PFSK-1 (cell line): ENCODE data around the gene BMP7.

Experiments used
- FOXP2 ChIP-seq: optimal IDR thresholded peaks from 2 replicates; pipeline ENCODE3; 2011; ENCODE audit warnings: borderline replicate concordance, control low read depth, inconsistent platforms; ENCODE audit not compliant: insufficient read depth; ENCODE audit errors: extremely low read length, extremely low read depth
- POLR2AphosphoS5 ChIP-seq: IDR thresholded peaks from 2 replicates; pipeline ENCODE4 v1.6.1; 2012; ENCODE audit warnings: low read depth, mild to moderate bottlenecking, control low read depth, low read length, moderate library complexity
- SIN3A ChIP-seq: IDR thresholded peaks from 2 replicates; pipeline ENCODE4 v1.6.1; 2012; ENCODE audit warnings: mild to moderate bottlenecking, low read length, moderate library complexity, borderline replicate concordance; ENCODE audit not compliant: insufficient read depth
- TAF1 ChIP-seq: IDR thresholded peaks from 2 replicates; pipeline ENCODE4 v1.6.1; 2012; ENCODE audit warnings: low read length, control low read depth, borderline replicate concordance; ENCODE audit not compliant: insufficient read depth
- TF ChIP-seq, protein P1 (sequence below), 2 experiments: IDR thresholded peaks; 2 replicates each; pipeline versions ENCODE4 v1.6.1 to v1.8.0; 2011 to 2012; ENCODE audit warnings: low read depth in 2 of 2, low read length in 2 of 2, control low read depth in 1 of 2, inconsistent platforms in 1 of 2, mild to moderate bottlenecking in 1 of 2, moderate library complexity in 1 of 2; ENCODE audit not compliant: insufficient read depth in 1 of 2

Gene BMP7

DNA sequence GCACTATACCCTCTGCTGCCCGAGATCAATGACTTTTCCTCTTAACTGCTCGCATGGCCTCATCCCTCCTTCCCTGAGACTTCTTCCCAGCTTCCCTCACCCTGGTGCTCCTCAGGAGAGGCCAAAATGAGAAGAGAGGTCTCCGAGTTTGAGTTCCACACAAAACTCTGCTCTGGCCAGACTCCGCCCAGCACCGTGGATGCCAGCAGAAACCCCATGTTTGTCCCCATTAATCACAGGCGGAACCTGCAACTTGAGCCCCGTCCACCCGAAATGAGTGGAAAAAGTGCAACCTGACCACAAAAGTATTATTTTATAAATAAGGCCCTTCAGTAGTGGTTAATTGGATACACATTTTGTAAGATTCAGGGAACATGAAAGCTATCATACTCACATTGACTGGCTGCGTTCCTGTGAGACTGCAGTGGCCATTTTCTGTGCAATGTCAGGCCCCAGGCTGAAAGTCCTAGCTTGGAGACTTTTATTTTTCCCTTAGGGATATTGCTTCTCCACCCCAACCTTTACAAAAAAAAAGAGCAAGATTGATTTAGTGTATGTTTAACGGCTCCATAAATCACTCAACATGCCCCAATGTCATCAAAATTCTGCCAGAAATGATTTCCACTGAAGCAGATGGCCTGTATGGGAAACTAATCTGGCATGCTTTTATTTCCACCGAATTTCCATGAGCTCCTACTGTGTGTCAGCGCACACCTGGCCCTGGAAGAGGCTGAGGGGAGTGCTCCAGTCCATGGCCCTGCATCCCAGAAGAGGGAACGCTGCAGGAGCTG is 134.6 kb downstream of the BMP7 start:
- TF ChIP-seq TAF1 (no peak), SIN3A (no peak), POLR2AphosphoS5 (no peak), FOXP2 (no peak)
- TF ChIP-seq, protein P1, sequence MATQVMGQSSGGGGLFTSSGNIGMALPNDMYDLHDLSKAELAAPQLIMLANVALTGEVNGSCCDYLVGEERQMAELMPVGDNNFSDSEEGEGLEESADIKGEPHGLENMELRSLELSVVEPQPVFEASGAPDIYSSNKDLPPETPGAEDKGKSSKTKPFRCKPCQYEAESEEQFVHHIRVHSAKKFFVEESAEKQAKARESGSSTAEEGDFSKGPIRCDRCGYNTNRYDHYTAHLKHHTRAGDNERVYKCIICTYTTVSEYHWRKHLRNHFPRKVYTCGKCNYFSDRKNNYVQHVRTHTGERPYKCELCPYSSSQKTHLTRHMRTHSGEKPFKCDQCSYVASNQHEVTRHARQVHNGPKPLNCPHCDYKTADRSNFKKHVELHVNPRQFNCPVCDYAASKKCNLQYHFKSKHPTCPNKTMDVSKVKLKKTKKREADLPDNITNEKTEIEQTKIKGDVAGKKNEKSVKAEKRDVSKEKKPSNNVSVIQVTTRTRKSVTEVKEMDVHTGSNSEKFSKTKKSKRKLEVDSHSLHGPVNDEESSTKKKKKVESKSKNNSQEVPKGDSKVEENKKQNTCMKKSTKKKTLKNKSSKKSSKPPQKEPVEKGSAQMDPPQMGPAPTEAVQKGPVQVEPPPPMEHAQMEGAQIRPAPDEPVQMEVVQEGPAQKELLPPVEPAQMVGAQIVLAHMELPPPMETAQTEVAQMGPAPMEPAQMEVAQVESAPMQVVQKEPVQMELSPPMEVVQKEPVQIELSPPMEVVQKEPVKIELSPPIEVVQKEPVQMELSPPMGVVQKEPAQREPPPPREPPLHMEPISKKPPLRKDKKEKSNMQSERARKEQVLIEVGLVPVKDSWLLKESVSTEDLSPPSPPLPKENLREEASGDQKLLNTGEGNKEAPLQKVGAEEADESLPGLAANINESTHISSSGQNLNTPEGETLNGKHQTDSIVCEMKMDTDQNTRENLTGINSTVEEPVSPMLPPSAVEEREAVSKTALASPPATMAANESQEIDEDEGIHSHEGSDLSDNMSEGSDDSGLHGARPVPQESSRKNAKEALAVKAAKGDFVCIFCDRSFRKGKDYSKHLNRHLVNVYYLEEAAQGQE (IDR thresholded peaks at IDR 0.05; ENCODE audit: insufficient read depth in 1 of 2, low read depth in 2 of 2, low read length in 2 of 2) = no peak

DNA sequence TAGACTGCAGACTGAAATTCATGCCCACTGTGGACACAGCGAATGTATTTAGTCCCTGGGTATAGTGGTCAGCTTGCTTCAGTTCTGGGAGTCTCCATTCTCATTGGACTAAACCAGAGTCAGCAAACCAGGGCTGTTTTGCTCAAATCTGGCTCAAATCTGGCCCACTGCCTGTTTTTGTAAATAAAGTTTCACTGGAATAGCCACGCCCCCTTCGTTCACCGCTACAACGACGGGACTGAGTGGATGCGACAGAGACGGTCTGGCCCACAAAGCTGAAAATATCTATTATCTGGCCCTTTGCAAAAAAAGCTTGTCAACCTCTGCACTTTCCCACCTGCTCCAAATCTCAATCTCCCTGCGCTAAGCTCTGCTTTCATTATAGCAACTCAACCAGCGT is 135.4 kb downstream of the BMP7 start:
- TF ChIP-seq, protein P1 (IDR thresholded peaks at IDR 0.05; ENCODE audit: insufficient read depth in 1 of 2, low read depth in 2 of 2, low read length in 2 of 2) = no peak
- TF ChIP-seq SIN3A = no peak
- TF ChIP-seq TAF1 = no peak
- TF ChIP-seq FOXP2 = no peak
- no peak for TF ChIP-seq POLR2AphosphoS5

DNA sequence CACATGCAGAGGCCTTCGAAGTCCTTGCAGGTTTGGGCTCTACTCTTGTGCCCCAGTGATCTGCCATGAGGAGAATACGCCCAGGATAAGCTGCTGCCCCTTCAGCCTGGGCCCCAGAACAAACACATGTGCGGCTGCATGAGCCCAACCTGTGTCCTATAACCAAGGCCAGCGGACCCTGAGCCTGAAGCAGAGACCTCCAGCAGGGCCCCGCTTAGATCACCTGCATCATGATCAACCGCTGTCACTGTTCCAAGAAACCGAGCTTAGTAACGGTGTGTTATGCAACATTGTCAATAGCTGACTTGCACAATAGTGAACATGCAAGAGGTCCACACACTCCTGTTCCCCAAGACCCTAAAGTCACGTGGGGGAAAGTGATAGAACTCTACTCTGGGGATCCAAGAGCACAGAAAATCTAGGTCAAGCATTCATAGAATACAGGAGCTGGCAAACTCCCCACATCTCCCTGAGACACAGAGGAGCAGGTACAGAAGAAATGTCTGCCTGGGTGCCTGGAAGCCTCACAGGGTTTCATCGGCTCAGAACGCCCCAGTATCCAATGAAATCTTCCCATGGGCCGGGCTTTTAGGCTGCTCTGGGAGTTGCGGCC is 136.2 kb downstream of the BMP7 start:
- TF ChIP-seq, protein P1 (IDR thresholded peaks at IDR 0.05; ENCODE audit: insufficient read depth in 1 of 2, low read depth in 2 of 2, low read length in 2 of 2) = no peak
- TF ChIP-seq FOXP2 = no peak
- TF ChIP-seq SIN3A = no peak
- no peak for TF ChIP-seq POLR2AphosphoS5
- no peak for TF ChIP-seq TAF1

DNA sequence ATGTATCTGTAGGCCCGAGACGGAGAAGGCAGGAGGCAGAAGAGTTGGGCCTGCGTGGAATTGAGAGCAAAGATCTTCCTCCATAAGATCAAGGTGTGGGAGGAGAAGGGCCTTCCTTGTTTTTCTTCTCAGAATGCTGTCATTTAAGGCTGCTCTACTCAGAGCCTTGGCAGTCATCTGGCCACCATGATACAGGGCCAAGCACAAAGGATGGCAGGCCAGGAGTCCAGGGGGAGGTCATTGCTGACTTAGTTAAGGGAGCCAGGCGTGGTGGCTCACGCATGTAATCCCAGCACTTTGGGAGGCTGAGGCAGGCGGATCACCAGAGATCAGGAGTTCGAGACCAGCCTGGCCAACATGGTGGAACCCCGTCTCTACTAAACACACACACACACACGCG is 137.1 kb downstream of the BMP7 start:
- TF ChIP-seq FOXP2 (no peak), SIN3A (no peak), POLR2AphosphoS5 (no peak), TAF1 (no peak)
- TF ChIP-seq, protein P1 (IDR thresholded peaks at IDR 0.05; ENCODE audit: insufficient read depth in 1 of 2, low read depth in 2 of 2, low read length in 2 of 2) = no peak
